Activated effector memory CD4-positive, alpha-beta T cell treated with anti-CD3 and anti-CD28 coated beads, Interleukin-2, amount 50 U/mL, for 16 hours (primary cell): Measurements from ENCODE around the gene AGR2.

Experiments
- DNase-seq: peaks from one replicate; pipeline ENCODE4 v3.0.0-alpha.2; 2020

AGR2 gene

DNA sequence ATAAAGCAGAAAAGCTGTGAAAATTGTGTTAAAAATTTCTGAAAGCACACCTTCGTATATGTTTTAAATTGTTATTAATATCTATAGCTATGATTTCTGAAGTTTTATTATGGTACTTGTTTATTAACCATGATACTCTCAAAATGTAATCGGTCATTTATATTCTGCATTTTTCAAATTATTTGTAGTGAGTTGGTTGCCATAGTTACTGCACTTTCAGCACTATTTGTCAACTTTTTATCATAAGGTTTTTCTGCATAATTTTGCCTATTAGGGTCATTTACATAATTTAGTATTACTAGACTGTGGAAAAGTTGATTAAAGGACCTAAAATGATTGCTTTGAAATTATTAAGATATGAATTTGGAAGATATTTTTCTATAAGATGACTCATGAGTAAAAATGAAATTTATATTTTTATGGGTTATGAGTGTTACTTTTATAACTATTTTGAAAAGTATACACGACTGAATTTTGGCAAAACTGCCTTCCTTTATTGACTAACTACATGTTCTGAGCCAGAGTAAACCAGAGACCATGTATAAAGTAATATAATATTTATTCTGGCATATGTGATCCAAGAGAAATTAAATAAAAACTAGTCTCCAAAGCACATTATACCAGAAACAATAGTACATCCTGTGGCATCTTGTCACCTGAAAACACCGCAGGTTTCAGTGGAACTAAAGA lies 7.9 kb upstream of the AGR2 start:
- DNase-seq = no peak

GRCh38 chr7:16811551-16811950 lies 6.8 kb upstream of the AGR2 start:
- DNase-seq = no peak

GRCh38 chr7:16810573-16810972 lies 5.8 kb upstream of the AGR2 start:
- DNase-seq = no peak

- no peak for DNase-seq
These were observed 5.3 kb upstream of the AGR2 start for GRCh38 chr7:16810112-16810511.

DNA sequence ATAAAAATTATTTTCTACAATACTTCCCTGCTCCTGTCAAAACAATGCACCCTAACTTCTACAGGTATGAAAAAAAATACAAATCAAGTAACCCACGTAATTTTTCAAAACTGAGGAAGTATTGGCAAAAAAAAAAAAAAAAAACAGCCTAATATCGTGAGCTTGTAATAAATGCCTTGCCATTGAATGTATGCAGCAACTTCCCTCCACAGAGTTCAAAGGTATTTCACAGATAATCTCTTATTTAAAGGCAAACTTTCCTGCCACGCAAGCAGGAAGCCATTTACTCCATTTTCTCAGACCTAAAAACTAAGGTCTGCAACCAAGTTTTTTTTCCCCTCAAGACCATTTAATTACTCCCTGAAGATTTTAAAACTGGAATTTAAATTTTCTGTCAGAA lies 642 bp upstream of the AGR2 start:
- no peak for DNase-seq

GRCh38 chr7:16803881-16804673 lies 722 bp downstream of the AGR2 start:
- no peak for DNase-seq

DNA sequence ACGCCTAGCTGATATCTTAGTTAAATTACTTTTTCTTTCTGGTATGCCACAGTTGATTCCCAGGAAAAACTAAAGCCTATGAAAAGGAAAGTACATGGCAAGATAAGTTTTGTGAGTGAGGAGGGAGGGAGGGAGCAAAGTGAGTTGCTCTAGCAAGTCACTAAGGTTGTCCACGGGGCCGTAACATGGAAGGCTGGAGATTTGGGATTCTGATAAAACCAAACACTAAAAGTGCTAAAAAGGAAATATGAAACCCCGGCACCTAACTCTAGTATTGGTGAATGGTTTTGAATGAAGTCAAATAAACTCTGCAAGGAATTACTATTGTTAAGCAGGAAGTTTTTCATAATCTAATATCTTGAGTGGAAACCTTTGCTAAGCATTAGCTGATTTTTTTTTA lies 1.7 kb downstream of the AGR2 start:
- no peak for DNase-seq

DNA sequence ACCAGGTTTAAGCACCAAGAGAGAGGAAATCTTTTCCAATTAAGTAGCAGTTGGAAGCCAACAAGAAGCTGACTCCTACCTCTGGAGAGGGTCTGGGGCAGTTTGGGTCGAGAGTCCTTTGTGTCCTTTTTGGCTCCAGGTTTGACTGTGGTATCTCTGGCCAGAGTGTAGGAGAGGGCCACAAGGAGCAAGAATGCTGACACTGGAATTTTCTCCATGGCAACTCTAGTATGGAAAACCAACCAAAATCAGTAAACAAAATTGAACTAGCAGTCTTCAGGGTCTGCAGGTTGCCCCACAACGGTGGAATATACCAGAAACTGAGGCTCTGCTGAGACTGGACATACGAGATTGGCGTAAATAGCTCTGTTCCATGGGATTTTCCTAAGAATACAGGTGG lies 3.2 kb downstream of the AGR2 start:
- no peak for DNase-seq

GRCh38 chr7:16801111-16801542 lies 3.7 kb downstream of the AGR2 start:
- no peak for DNase-seq

- DNase-seq = no peak
These were observed 9.2 kb downstream of the AGR2 start for GRCh38 chr7:16795624-16796023.

GRCh38 chr7:16794986-16795385 lies 9.8 kb downstream of the AGR2 start:
- DNase-seq = no peak

- no peak for DNase-seq
These were observed 12.7 kb downstream of the AGR2 start for GRCh38 chr7:16791905-16792698.

DNA sequence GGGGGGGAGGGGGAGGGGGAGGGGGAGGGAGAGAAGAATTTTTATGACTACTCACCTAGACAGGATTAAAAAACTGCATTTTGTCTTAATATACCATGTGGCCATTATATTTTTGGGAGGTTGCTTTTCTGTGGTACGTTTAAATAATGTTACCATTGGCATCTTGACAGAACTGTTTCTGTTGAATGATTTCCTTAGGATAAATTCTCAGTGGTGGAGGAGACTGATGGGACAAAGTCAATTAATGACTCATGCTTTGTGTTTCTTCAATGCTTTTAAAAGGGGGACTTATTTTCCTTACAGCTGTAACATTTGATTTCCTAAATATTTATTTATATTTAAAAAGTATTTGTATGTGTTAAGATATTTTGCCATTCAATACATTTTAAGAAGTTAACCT lies 13.7 kb downstream of the AGR2 start:
- DNase-seq = no peak

GRCh38 chr7:16787127-16787526 lies 17.7 kb downstream of the AGR2 start:
- DNase-seq = no peak

DNA sequence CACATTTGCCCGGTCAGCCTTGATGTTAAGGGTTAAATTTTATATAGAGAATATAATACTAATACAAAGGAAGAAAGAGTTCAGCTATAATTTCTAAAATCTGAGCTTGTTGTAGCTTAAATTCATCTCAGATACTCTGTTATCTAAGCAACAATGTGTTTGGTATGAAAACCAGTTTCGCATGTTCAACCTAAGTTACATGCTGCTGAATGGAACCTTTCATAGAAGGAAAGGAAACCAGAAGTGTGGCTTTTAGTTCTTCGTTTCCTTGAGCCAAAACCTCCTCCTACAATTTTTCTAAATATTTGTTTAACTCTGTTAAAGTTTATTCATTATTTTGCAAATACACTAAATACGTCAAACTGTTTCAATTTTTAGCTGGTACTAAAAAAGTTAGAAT lies 18.5 kb downstream of the AGR2 start:
- DNase-seq = no peak

GRCh38 chr7:16785846-16786245 lies 19.0 kb downstream of the AGR2 start:
- no peak for DNase-seq

DNA sequence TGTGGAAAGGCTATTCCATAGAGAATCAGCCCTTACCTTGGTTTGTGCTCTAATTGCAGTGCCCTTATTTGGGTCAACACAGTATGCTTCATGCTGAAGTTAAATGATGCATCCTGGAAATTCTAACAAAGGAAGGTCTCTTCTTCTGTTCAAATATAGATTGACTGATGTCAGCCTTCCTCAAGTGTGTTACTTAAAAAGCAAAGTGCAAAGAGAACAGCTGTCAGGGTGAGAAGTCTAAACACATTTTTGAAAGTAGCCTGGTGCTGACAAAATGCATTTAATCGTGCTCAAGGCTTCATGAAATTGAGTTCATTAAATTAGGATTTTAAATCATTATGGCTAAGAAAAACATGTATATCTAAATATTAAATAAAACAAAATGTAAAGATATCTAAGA lies 19.5 kb downstream of the AGR2 start:
- DNase-seq = no peak

GRCh38 chr7:16780596-16780995 lies 24.2 kb downstream of the AGR2 start:
- no peak for DNase-seq

- no peak for DNase-seq
These were observed 25.7 kb downstream of the AGR2 start for GRCh38 chr7:16779051-16779450.

DNA sequence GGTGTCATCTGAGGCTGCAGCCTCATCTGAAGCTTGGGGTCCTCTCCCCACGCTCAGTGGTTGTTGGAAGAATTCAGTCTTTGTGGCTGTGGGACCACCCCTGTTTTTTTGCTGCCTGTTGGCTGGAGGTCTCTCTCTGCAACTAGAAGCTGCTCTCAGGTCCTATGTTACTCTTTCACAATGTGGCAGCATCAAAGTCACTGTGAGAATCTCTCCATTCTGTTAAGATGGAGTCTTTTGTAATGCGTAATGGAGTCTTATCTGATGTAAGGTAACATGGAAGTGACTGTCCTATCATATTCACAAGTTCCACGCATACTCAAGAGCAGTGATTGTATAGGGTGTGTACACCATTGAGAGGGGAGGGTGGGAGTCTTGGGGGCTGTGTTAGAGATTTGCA lies 26.3 kb downstream of the AGR2 start:
- DNase-seq = no peak

GRCh38 chr7:16776053-16776452 lies 28.7 kb downstream of the AGR2 start:
- no peak for DNase-seq

DNA sequence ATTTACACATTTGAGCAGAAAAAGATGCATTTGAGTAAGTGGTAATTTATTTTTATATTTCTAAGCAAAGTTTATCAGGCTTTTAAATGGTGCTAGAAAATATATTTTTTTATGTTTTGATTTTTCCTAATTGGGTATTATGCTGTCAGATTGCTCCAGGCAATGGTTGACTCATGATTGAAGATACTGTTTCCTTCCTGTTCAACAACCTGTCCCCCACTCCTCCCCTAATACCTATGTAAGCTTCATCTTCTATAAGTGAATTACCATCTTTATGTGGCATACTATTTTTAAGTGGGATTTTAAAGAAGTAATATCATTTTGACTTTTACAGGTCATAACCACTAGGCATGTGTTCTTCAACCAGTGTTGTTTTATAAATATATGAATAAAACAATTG lies 29.8 kb downstream of the AGR2 start:
- no peak for DNase-seq

DNA sequence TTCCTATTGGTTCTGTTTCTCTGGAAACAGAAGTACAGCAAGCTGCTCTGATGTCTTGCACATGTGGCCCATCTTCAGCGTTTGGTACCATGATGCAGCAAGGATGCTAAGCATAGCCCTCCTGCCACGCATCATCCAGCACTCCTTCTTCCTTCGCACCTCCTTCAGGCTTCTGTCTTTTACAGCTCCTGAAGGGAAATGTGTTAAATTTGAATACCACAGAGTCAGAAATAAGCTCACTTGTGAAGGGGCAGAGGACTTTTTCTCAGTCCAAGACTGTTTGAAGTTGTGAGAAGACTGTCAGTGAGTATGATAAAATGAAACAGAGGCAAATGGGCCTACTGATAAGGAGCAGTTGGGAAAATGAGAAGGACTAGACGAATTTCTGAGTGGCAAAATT lies 30.5 kb downstream of the AGR2 start:
- DNase-seq = no peak

GRCh38 chr7:16773884-16774283 lies 30.9 kb downstream of the AGR2 start:
- no peak for DNase-seq
